ENCODE measurements around the gene MRPL49. TPM values are rescaled to one million over a fixed set of nuclear protein-coding genes. Genes with fewer than 3 reads are reported as not detected.

Gene MRPL49
- total RNA-seq, 4 donors from 2014 or later: 76.2 to 113 (median 91.5) TPM

- no peak for DNase-seq (ENCODE audit: extremely low spot score)
- Histone ChIP-seq H3K4me1 (peaks cover 17 to 24% (median 21%) of the 10 kb centered on the region in 4 donors), H3K4me3 (no peak overlapping the region), H3K27ac (replicated peaks in 1 of 4) (no peak overlapping the region), H3K9me3 (no peaks in the 10 kb centered on the region), H3K36me3 (peaks cover 22 to 51% (median 50%) of the 10 kb centered on the region in 4 donors), H3K27me3 (no peaks in the 10 kb centered on the region)
- intact Hi-C loops (cut with DNase I): no loop called here
- 90% methylated on average over 4 of the region's 4 CpGs for WGBS
- TF ChIP-seq POLR2A (IDR thresholded peaks at IDR 0.05; ENCODE audit: low read depth) (no peak), POLR2AphosphoS5 (IDR thresholded peaks at IDR 0.05) (no peak)
Observed at GRCh38 chr11:65085446-65085845, 36.7 kb upstream of the MRPL49 start.

GRCh38 chr11:65086809-65087208, 35.3 kb upstream of the MRPL49 start:
- TF ChIP-seq POLR2AphosphoS5 (IDR thresholded peaks at IDR 0.05) (no peak), EP300 (IDR thresholded peaks at IDR 0.05) (no peak), POLR2A (IDR thresholded peaks at IDR 0.05; ENCODE audit: low read depth) (no peak), CTCF (IDR thresholded peaks at IDR 0.05) (no peak)
- Histone ChIP-seq H3K9me3 (no peaks in the 10 kb centered on the region), H3K4me3 (no peak overlapping the region), H3K4me1 (peaks cover 17 to 24% (median 21%) of the 10 kb centered on the region in 4 donors), H3K27ac (replicated peaks in 1 of 4) (no peak overlapping the region), H3K36me3 (peaks cover 22 to 51% (median 50%) of the 10 kb centered on the region in 4 donors), H3K27me3 (no peaks in the 10 kb centered on the region)
- no peak for DNase-seq (ENCODE audit: extremely low spot score)
- intact Hi-C loops (cut with DNase I): no loop called here
- WGBS: 92% methylated on average over 8 of the region's 9 CpGs

GRCh38 chr11:65087216-65087615, 34.9 kb upstream of the MRPL49 start:
- intact Hi-C loops (cut with DNase I): no loop called here
- 86% methylated on average over 11 of the region's 11 CpGs for WGBS
- peaks cover 22 to 51% (median 50%) of the 10 kb centered on the region in 4 donors for H3K36me3 ChIP-seq

GRCh38 chr11:65087827-65088226, 34.3 kb upstream of the MRPL49 start:
- intact Hi-C loops (cut with DNase I): no loop called here
- H3K36me3 ChIP-seq: peaks cover 22 to 51% (median 50%) of the 10 kb centered on the region in 4 donors
- DNase-seq (ENCODE audit: extremely low spot score): no peak
- 94% methylated on average over 13 of the region's 15 CpGs for WGBS
- H3K9me3 ChIP-seq: no peaks in the 10 kb centered on the region
- peaks cover 17 to 24% (median 21%) of the 10 kb centered on the region in 4 donors for H3K4me1 ChIP-seq
- no peak overlapping the region for H3K27ac ChIP-seq (replicated peaks in 1 of 4)
- H3K4me3 ChIP-seq: no peak overlapping the region
- no peaks in the 10 kb centered on the region for H3K27me3 ChIP-seq
- TF ChIP-seq CTCF (IDR thresholded peaks at IDR 0.05): no peak
- no peak for TF ChIP-seq EP300 (IDR thresholded peaks at IDR 0.05)
- TF ChIP-seq POLR2A (IDR thresholded peaks at IDR 0.05; ENCODE audit: low read depth): no peak
- no peak for TF ChIP-seq POLR2AphosphoS5 (IDR thresholded peaks at IDR 0.05)

More at GRCh38 chr11:65087216-65087615, 34.9 kb upstream of the MRPL49 start:
- DNase-seq (ENCODE audit: extremely low spot score): no peak
- H3K27me3 ChIP-seq: no peaks in the 10 kb centered on the region
- peaks cover 17 to 24% (median 21%) of the 10 kb centered on the region in 4 donors for H3K4me1 ChIP-seq
- TF ChIP-seq POLR2A (IDR thresholded peaks at IDR 0.05; ENCODE audit: low read depth) (no peak), CTCF (IDR thresholded peaks at IDR 0.05) (no peak)
- no peak overlapping the region for H3K4me3 ChIP-seq
- H3K27ac ChIP-seq (replicated peaks in 1 of 4): no peak overlapping the region
- no peaks in the 10 kb centered on the region for H3K9me3 ChIP-seq

GRCh38 chr11:65089621-65090020, 32.5 kb upstream of the MRPL49 start:
- WGBS: 100% methylated on average over 3 of the region's 4 CpGs
- no peak overlapping the region for H3K27ac ChIP-seq (replicated peaks in 1 of 4)
- H3K36me3 ChIP-seq: peaks cover 22 to 51% (median 50%) of the 10 kb centered on the region in 4 donors
- intact Hi-C loops (cut with DNase I): no loop called here
- H3K4me3 ChIP-seq: no peak overlapping the region
- H3K4me1 ChIP-seq: peaks cover 8 to 13% (median 10%) of the 10 kb centered on the region in 4 donors
- DNase-seq (ENCODE audit: extremely low spot score): no peak
- no peaks in the 10 kb centered on the region for H3K27me3 ChIP-seq
- H3K9me3 ChIP-seq: no peaks in the 10 kb centered on the region
- TF ChIP-seq POLR2A (IDR thresholded peaks at IDR 0.05; ENCODE audit: low read depth) (no peak), EP300 (IDR thresholded peaks at IDR 0.05) (no peak), CTCF (IDR thresholded peaks at IDR 0.05) (no peak), POLR2AphosphoS5 (IDR thresholded peaks at IDR 0.05) (no peak)
